K562 (cell line): ENCODE measurements around the gene AKIRIN1.

Experiments
- NFYB ChIP-seq: IDR thresholded peaks from 2 replicates; pipeline ENCODE4 v1.6.1; 2011; ENCODE audit warnings: mild to moderate bottlenecking, moderate library complexity; ENCODE audit not compliant: insufficient read length; ENCODE audit errors: extremely low read depth
- PHB ChIP-seq: fragments of 250-450 bp; sonication (Bioruptor Pico); IDR thresholded peaks from 2 replicates; pipeline ENCODE4 v1.5.0; 2021
- ZNF3 ChIP-seq: fragments of 250-450 bp; sonication (Bioruptor Pico); IDR thresholded peaks from 2 replicates; pipeline ENCODE4 v1.5.0; 2021; ENCODE audit warnings: mild to moderate bottlenecking, moderate library complexity

GRCh38 chr1:39043513-39043912 lies 52.4 kb downstream of the AKIRIN1 start:
- no peak for TF ChIP-seq PHB
- no peak for TF ChIP-seq NFYB
- TF ChIP-seq ZNF3 (CRISPR knock-in tag): no peak
